DOHH2 (cell line): ENCODE results near the gene ECHS1.
A peak's percentile ranks its signal among the peaks of the same experiment; 100 is the strongest.

ENCODE experiments used
- H3F3A ChIP-seq: fragments of 200-600 bp; sonication (generic), shearing (Covaris generic); 2 replicates; pipeline ENCODE4 v1.6.0; 2016; ENCODE audit warnings: antibody characterized with exemption, mild to moderate bottlenecking; ENCODE audit not compliant: control insufficient read depth, insufficient read depth
- H3K27ac ChIP-seq: fragments of 200-600 bp; sonication (generic); 2 replicates; pipeline ENCODE4 v1.5.1; 2014; ENCODE audit warnings: low read depth, mild to moderate bottlenecking, low read length, moderate library complexity
- H3K27me3 ChIP-seq: fragments of 200-600 bp; sonication (generic); 2 replicates; pipeline ENCODE4 v1.6.1; 2014; ENCODE audit warnings: mild to moderate bottlenecking, low read length, mixed read lengths; ENCODE audit not compliant: control insufficient read depth
- H3K36me3 ChIP-seq: fragments of 200-600 bp; sonication (generic); 2 replicates; pipeline ENCODE4 v1.6.1; 2014; ENCODE audit warnings: mild to moderate bottlenecking, low read length, moderate library complexity, mixed read lengths; ENCODE audit not compliant: control insufficient read depth
- H3K4me1 ChIP-seq: fragments of 200-600 bp; sonication (generic); 2 replicates; pipeline ENCODE4 v1.6.1; 2014; ENCODE audit warnings: mild to moderate bottlenecking, low read length, mixed read lengths; ENCODE audit not compliant: control insufficient read depth
- H3K4me2 ChIP-seq: fragments of 200-600 bp; sonication (generic); 2 replicates; pipeline ENCODE4 v1.6.0; 2014; ENCODE audit warnings: mild to moderate bottlenecking, low read length, moderate library complexity
- H3K4me3 ChIP-seq: fragments of 200-600 bp; sonication (generic); 2 replicates; pipeline ENCODE4 v1.5.1; 2014; ENCODE audit warnings: mild to moderate bottlenecking, low read length, mixed read lengths
- H3K79me2 ChIP-seq: fragments of 200-600 bp; sonication (generic); 2 replicates; pipeline ENCODE4 v1.6.1; 2014; ENCODE audit warnings: mild to moderate bottlenecking, low read length, mixed read lengths; ENCODE audit not compliant: control insufficient read depth
- H3K9me2 ChIP-seq: fragments of 200-600 bp; sonication (generic); replicated peaks from 2 replicates; pipeline ENCODE4 v1.6.1; 2014; ENCODE audit warnings: mild to moderate bottlenecking, low read length, mixed read lengths; ENCODE audit not compliant: control insufficient read depth
- H3K9me3 ChIP-seq: fragments of 200-600 bp; sonication (generic); 2 replicates; pipeline ENCODE4 v1.6.1; 2014; ENCODE audit warnings: antibody characterized with exemption, low read length, mixed read lengths; ENCODE audit not compliant: control insufficient read depth, insufficient read depth
- H4K20me1 ChIP-seq: fragments of 200-600 bp; sonication (generic); 2 replicates; pipeline ENCODE4 v1.6.0; 2014; ENCODE audit warnings: low read depth, mild to moderate bottlenecking, antibody characterized with exemption, low read length, moderate library complexity; ENCODE audit not compliant: control insufficient read depth, insufficient read depth
- CTCF ChIP-seq: fragments of 200-600 bp; sonication (generic); IDR thresholded peaks from one replicate; pipeline ENCODE4 v1.5.1; 2014; ENCODE audit warnings: antibody characterized with exemption, mild to moderate bottlenecking, low read depth, low read length; ENCODE audit not compliant: poor library complexity, severe bottlenecking
- EZH2phosphoT487 ChIP-seq: fragments of 200-600 bp; sonication (generic); IDR thresholded peaks from 2 replicates; pipeline ENCODE4 v1.6.1; 2017; ENCODE audit warnings: borderline replicate concordance, mild to moderate bottlenecking, antibody characterized with exemption, low read length, moderate library complexity, mixed read lengths

Gene ECHS1

GRCh38 chr10:133383551-133383950 lies 10.4 kb upstream of the ECHS1 start:
- peaks cover 18% of the 10 kb centered on the region for H3K4me1 ChIP-seq
- TF ChIP-seq EZH2phosphoT487 (no peak), CTCF (no peak)
- H3K4me2 ChIP-seq: no peak overlapping the region

GRCh38 chr10:133381036-133381435 lies 7.9 kb upstream of the ECHS1 start:
- H3K4me2 ChIP-seq: no peak overlapping the region
- H4K20me1 ChIP-seq: no peaks in the 10 kb centered on the region
- H3F3A ChIP-seq: no peaks in the 10 kb centered on the region
- no peaks in the 10 kb centered on the region for H3K9me3 ChIP-seq
- peaks cover 18% of the 10 kb centered on the region for H3K4me1 ChIP-seq
- H3K36me3 ChIP-seq: no peaks in the 10 kb centered on the region
- TF ChIP-seq CTCF (no peak), EZH2phosphoT487 (no peak)
- no peaks in the 10 kb centered on the region for H3K79me2 ChIP-seq
- no peaks in the 10 kb centered on the region for H3K9me2 ChIP-seq
- no peak overlapping the region for H3K27ac ChIP-seq
- H3K27me3 ChIP-seq: peaks cover 13% of the 10 kb centered on the region; the same call in 1 of the 2 replicates
- no peak overlapping the region for H3K4me3 ChIP-seq

More at GRCh38 chr10:133383551-133383950, 10.4 kb upstream of the ECHS1 start:
- Histone ChIP-seq H3K9me2 (no peaks in the 10 kb centered on the region), H3K79me2 (peaks cover 6% of the 10 kb centered on the region), H3F3A (no peaks in the 10 kb centered on the region), H3K27me3 (peaks cover 10% of the 10 kb centered on the region; the same call in 1 of the 2 replicates), H4K20me1 (no peaks in the 10 kb centered on the region), H3K9me3 (no peaks in the 10 kb centered on the region), H3K4me3 (no peak overlapping the region), H3K27ac (no peak overlapping the region), H3K36me3 (peaks cover 3% of the 10 kb centered on the region; the same call in 1 of the 2 replicates)

- peaks cover 16% of the 10 kb centered on the region; the same call in 1 of the 2 replicates for H3K27me3 ChIP-seq
- TF ChIP-seq CTCF (no peak), EZH2phosphoT487 (no peak)
- no peak overlapping the region for H3K27ac ChIP-seq
- no peaks in the 10 kb centered on the region for H3K79me2 ChIP-seq
- peaks cover 18% of the 10 kb centered on the region for H3K4me1 ChIP-seq
- H3K4me2 ChIP-seq: peak overlapping the region; percentile 80
- peaks cover 5% of the 10 kb centered on the region; the same call in 1 of the 2 replicates for H3F3A ChIP-seq
- no peaks in the 10 kb centered on the region for H3K9me3 ChIP-seq
- H3K36me3 ChIP-seq: no peaks in the 10 kb centered on the region
- no peaks in the 10 kb centered on the region for H4K20me1 ChIP-seq
- H3K4me3 ChIP-seq: peak overlapping the region; percentile 77
- H3K9me2 ChIP-seq: no peaks in the 10 kb centered on the region
Measured at GRCh38 chr10:133379801-133380666, 6.9 kb upstream of the ECHS1 start.
